Measurements from ENCODE around the gene RRM1. TPM values are rescaled to one million over a fixed set of nuclear protein-coding genes. Genes with fewer than 3 reads are reported as not detected.

The RRM1 gene
- total and polyA plus RNA-seq, 2 of the 13 experiments (the other 11 are each of a cell fraction or from before 2014, with no cell fraction given) = 17.3 to 108 TPM

- no peak overlapping the region for H3K4me3 ChIP-seq (replicated peaks in 1 of 3; ENCODE audit: insufficient read depth in 1 of 3, low read depth in 2 of 3, low read length in 3 of 3)
- H3K79me2 ChIP-seq (ENCODE audit: insufficient read depth, low read length) = no peaks in the 10 kb centered on the region
- no peaks in the 10 kb centered on the region for H3K9me3 ChIP-seq (ENCODE audit: low read length)
- no peaks in the 10 kb centered on the region for H3K4me1 ChIP-seq (ENCODE audit: insufficient read depth, low read length)
- H2AFZ ChIP-seq (ENCODE audit: low read length) = no peak overlapping the region
- no peak for ATAC-seq
- H4K20me1 ChIP-seq (ENCODE audit: insufficient read depth, low read length) = no peaks in the 10 kb centered on the region
- H3K4me2 ChIP-seq (ENCODE audit: low read depth, low read length) = no peak overlapping the region
- 80% methylated on average over 5 of the region's 5 CpGs for WGBS (ENCODE audit: low lambda C conversion rate)
- no peak for DNase-seq (ENCODE audit: low spot score)
- in situ Hi-C loops (cut with HindIII; ENCODE audit: extremely low pct_ligation_motif_present, low pct_unique_long_range_greater_than_20kb) (loop anchor here (10.0 kb wide), 1 partner anchor 112 kb away; no protein-coding TSS in a partner anchor), intact Hi-C loops (cut with micrococcal nuclease; ENCODE audit: unreplicated experiment) (no loop called here)
- BruUV-seq (replicated peaks) = no TSS peak
- ChIA-PET POLR2A (no interaction called here), CTCF (ENCODE audit: low intra/inter-chr PET ratio, low total read pairs) (no interaction called here)
- H3K27me3 ChIP-seq (ENCODE audit: control insufficient read depth in 1 of 2, insufficient read depth in 2 of 2, low read length in 2 of 2) = no peaks in the 10 kb centered on the region
- no peak overlapping the region for H3K9ac ChIP-seq (ENCODE audit: insufficient read depth, low read depth, low read length)
- H3K27ac ChIP-seq (ENCODE audit: extremely low read length, insufficient read depth, low read length) = no peak overlapping the region
- H3K36me3 ChIP-seq (replicated peaks in 1 of 2; ENCODE audit: control insufficient read depth in 1 of 2, insufficient read depth in 2 of 2, low read length in 2 of 2) = peaks cover 4 to 7% of the 10 kb centered on the region in 2 experiments; a peak in 2 of 5 replicates
- FAIRE-seq = no peak
- TF ChIP-seq SATB2 (CRISPR knock-in tag; IDR thresholded peaks at IDR 0.05) (no peak), ZEB1 (IDR thresholded peaks at IDR 0.05; ENCODE audit: insufficient replicate concordance, low read depth) (no peak), NFYB (CRISPR knock-in tag; IDR thresholded peaks at IDR 0.05) (no peak), ATF1 (CRISPR knock-in tag; IDR thresholded peaks at IDR 0.05) (no peak), ZNF724P (CRISPR knock-in tag; IDR thresholded peaks at IDR 0.05; ENCODE audit: borderline replicate concordance) (no peak), YEATS4 (CRISPR knock-in tag; IDR thresholded peaks at IDR 0.05; ENCODE audit: borderline replicate concordance) (no peak), MTA3 (CRISPR knock-in tag; IDR thresholded peaks at IDR 0.05) (no peak)
These were observed 27.7 kb upstream of the RRM1 start for GRCh38 chr11:4066910-4067309.

GRCh38 chr11:4068962-4069361, 25.6 kb upstream of the RRM1 start:
- intact Hi-C loops (cut with micrococcal nuclease; ENCODE audit: unreplicated experiment) = no loop called here
- no peaks in the 10 kb centered on the region for H3K9me3 ChIP-seq (ENCODE audit: low read length)
- no peaks in the 10 kb centered on the region for H3K27me3 ChIP-seq (ENCODE audit: control insufficient read depth in 1 of 2, insufficient read depth in 2 of 2, low read length in 2 of 2)
- peaks cover 8 to 16% of the 10 kb centered on the region in 2 experiments; a peak in 3 of 5 replicates for H3K36me3 ChIP-seq (replicated peaks in 1 of 2; ENCODE audit: control insufficient read depth in 1 of 2, insufficient read depth in 2 of 2, low read length in 2 of 2)
- ATAC-seq (no peak), FAIRE-seq (no peak), DNase-seq (ENCODE audit: low spot score) (no peak)
- H3K4me3 ChIP-seq (replicated peaks in 1 of 3; ENCODE audit: insufficient read depth in 1 of 3, low read depth in 2 of 3, low read length in 3 of 3) = no peak overlapping the region
- in situ Hi-C loops (cut with HindIII; ENCODE audit: extremely low pct_ligation_motif_present, low pct_unique_long_range_greater_than_20kb) = loop anchor here (10.0 kb wide), 1 partner anchor 114 kb away; no protein-coding TSS in a partner anchor
- no peaks in the 10 kb centered on the region for H4K20me1 ChIP-seq (ENCODE audit: insufficient read depth, low read length)
- H3K27ac ChIP-seq (ENCODE audit: extremely low read length, insufficient read depth, low read length) = no peak overlapping the region
- ChIA-PET POLR2A (no interaction called here), CTCF (ENCODE audit: low intra/inter-chr PET ratio, low total read pairs) (no interaction called here)
- no peak overlapping the region for H3K9ac ChIP-seq (ENCODE audit: insufficient read depth, low read depth, low read length)
- BruUV-seq (replicated peaks) = no TSS peak
- WGBS (ENCODE audit: low lambda C conversion rate) = 89% methylated on average over 1 of the region's 1 CpG
- TF ChIP-seq ZC3H13 (CRISPR knock-in tag; IDR thresholded peaks at IDR 0.05) = no peak
- no peak for TF ChIP-seq ZSCAN22 (CRISPR knock-in tag; IDR thresholded peaks at IDR 0.05)
- TF ChIP-seq MTF2 (CRISPR knock-in tag; IDR thresholded peaks at IDR 0.05; ENCODE audit: borderline replicate concordance) = no peak
- no peak for TF ChIP-seq SYNCRIP (IDR thresholded peaks at IDR 0.05; ENCODE audit: insufficient read depth, low read depth, low read length)
- TF ChIP-seq KDM3A (CRISPR knock-in tag; IDR thresholded peaks at IDR 0.05; ENCODE audit: low read depth) = no peak
- TF ChIP-seq ZNF788 (CRISPR knock-in tag; IDR thresholded peaks at IDR 0.05; ENCODE audit: borderline replicate concordance) = no peak
- no peak for TF ChIP-seq RCOR2 (CRISPR knock-in tag; IDR thresholded peaks at IDR 0.05)
- no peak for TF ChIP-seq ZNF292 (CRISPR knock-in tag; IDR thresholded peaks at IDR 0.05; ENCODE audit: borderline replicate concordance, low read depth)
- no peak for TF ChIP-seq RARG (CRISPR knock-in tag; IDR thresholded peaks at IDR 0.05; ENCODE audit: low read depth)
- no peak for TF ChIP-seq ZNF354B (CRISPR knock-in tag; IDR thresholded peaks at IDR 0.05)
- TF ChIP-seq ATF3 (CRISPR knock-in tag; IDR thresholded peaks at IDR 0.05) = no peak
- no peak for TF ChIP-seq EP300 (IDR thresholded peaks at IDR 0.05; ENCODE audit: low read depth in 2 of 2, low read length in 2 of 2)
- TF ChIP-seq EP300 (CRISPR knock-in tag; IDR thresholded peaks at IDR 0.05; ENCODE audit: borderline replicate concordance) = no peak
- no peak for TF ChIP-seq SMAD3 (CRISPR knock-in tag; IDR thresholded peaks at IDR 0.05)
- no peak for TF ChIP-seq GFI1 (CRISPR knock-in tag; IDR thresholded peaks at IDR 0.05; ENCODE audit: borderline replicate concordance)
- TF ChIP-seq ZNF205 (CRISPR knock-in tag; IDR thresholded peaks at IDR 0.05) = no peak
- H3K4me2 ChIP-seq (ENCODE audit: low read depth, low read length) = no peak overlapping the region
- no peaks in the 10 kb centered on the region for H3K4me1 ChIP-seq (ENCODE audit: insufficient read depth, low read length)
- H3K79me2 ChIP-seq (ENCODE audit: insufficient read depth, low read length) = no peaks in the 10 kb centered on the region
- H2AFZ ChIP-seq (ENCODE audit: low read length) = no peak overlapping the region

Measured in HepG2 (cell line).